Stomach (tissue), 4 donors: ENCODE results near the gene PNMA1.

Source experiments
- CTCF ChIP-seq, 7 experiments: fragments of 450-650 bp in 4 of 7; fragments of 200-600 bp in 3 of 7; sonication (generic) in 3 of 7; IDR thresholded peaks; one replicate each; pipeline ENCODE4 v1.5.1; 2016 to 2019; ENCODE audit warnings: antibody characterized with exemption in 7 of 7, control low read depth in 2 of 7, mild to moderate bottlenecking in 1 of 7
- POLR2A ChIP-seq, 4 donors: fragments of 450-650 bp; IDR thresholded peaks; one replicate each; pipeline ENCODE4 v1.6.1; 2016; ENCODE audit warnings: antibody characterized with exemption in 4 of 4, control low read depth in 2 of 4, mild to moderate bottlenecking in 1 of 4, moderate library complexity in 1 of 4

GRCh38 chr14:73731111-73731510 lies 16.9 kb upstream of the PNMA1 start:
- TF ChIP-seq CTCF (IDR thresholded peaks at IDR 0.05) (peak in 1 of 7 experiments; percentile 27), POLR2A (IDR thresholded peaks at IDR 0.05) (no peak)
